Tibial nerve (tissue), 4 donors: ENCODE measurements around the gene SV2A. TPM values are rescaled to one million over a fixed set of nuclear protein-coding genes. Genes with fewer than 3 reads are reported as not detected.

Experiments
- DNase-seq, 2 donors: peaks; one replicate each; pipeline ENCODE4 v3.0.0-alpha.2; 2019; ENCODE audit warnings: low spot score in 2 of 2
- H3K27ac ChIP-seq, 4 donors: fragments of 200-600 bp; sonication (generic) in 3 of 4; one replicate each; pipeline ENCODE4 v1.5.1; 2017 to 2019; ENCODE audit warnings: mild to moderate bottlenecking in 1 of 4
- H3K27me3 ChIP-seq, 2 donors: fragments of 200-600 bp; sonication (generic) in 1 of 2; one replicate each; pipeline versions ENCODE4 v1.5.1 to v1.6.0; 2017 to 2019
- H3K36me3 ChIP-seq, 3 donors: fragments of 200-600 bp; sonication (generic); one replicate each; pipeline ENCODE4 v1.5.1; 2018 to 2019
- H3K4me1 ChIP-seq, 4 donors: fragments of 200-600 bp; sonication (generic) in 3 of 4; one replicate each; pipeline ENCODE4 v1.5.1; 2017 to 2019
- H3K4me3 ChIP-seq, 4 donors: fragments of 200-600 bp; sonication (generic) in 3 of 4; one replicate each; pipeline ENCODE4 v1.5.1; 2017 to 2019; ENCODE audit warnings: mild to moderate bottlenecking in 1 of 4, moderate library complexity in 1 of 4
- H3K9me3 ChIP-seq, 4 donors: fragments of 200-600 bp; sonication (generic) in 3 of 4; one replicate each; pipeline ENCODE4 v1.5.1; 2017 to 2019
- EP300 ChIP-seq, 2 donors: sonication (generic); formaldehyde crosslinking; IDR thresholded peaks; one replicate each; pipeline ENCODE4 v1.6.1; 2017; ENCODE audit warnings: antibody characterized with exemption in 2 of 2, mild to moderate bottlenecking in 1 of 2
- POLR2A ChIP-seq, 2 donors: fragments of 450-650 bp; IDR thresholded peaks; one replicate each; pipeline ENCODE4 v1.6.1; 2017; ENCODE audit warnings: antibody characterized with exemption in 2 of 2, mild to moderate bottlenecking in 2 of 2, moderate library complexity in 2 of 2
- WGBS, 2 donors: methylation state at CpG; one replicate each; pipeline ENCODE4 v1.1.5; 2018; 5-methylcytosine and 5-hydroxymethylcytosine counted together
- total RNA-seq, 4 donors: library from RNA; depleted of rRNA; stranded (reverse); fragments of >200 nt; gene quantifications; one replicate each; pipeline ENCODE4 v1.1.0, GENCODE V29; 2016
- TF ChIP-seq, protein P1 (sequence below), 5 experiments: fragments of 200-600 bp in 3 of 5; fragments of 450-650 bp in 2 of 5; sonication (generic) in 3 of 5; IDR thresholded peaks; one replicate each; pipeline ENCODE4 v1.5.1; 2016 to 2019; ENCODE audit warnings: antibody characterized with exemption in 5 of 5, mild to moderate bottlenecking in 3 of 5, moderate library complexity in 2 of 5

Gene SV2A
- total RNA-seq, 4 donors from 2014 or later: 0.66 to 2.7 (median 1.8) TPM

DNA sequence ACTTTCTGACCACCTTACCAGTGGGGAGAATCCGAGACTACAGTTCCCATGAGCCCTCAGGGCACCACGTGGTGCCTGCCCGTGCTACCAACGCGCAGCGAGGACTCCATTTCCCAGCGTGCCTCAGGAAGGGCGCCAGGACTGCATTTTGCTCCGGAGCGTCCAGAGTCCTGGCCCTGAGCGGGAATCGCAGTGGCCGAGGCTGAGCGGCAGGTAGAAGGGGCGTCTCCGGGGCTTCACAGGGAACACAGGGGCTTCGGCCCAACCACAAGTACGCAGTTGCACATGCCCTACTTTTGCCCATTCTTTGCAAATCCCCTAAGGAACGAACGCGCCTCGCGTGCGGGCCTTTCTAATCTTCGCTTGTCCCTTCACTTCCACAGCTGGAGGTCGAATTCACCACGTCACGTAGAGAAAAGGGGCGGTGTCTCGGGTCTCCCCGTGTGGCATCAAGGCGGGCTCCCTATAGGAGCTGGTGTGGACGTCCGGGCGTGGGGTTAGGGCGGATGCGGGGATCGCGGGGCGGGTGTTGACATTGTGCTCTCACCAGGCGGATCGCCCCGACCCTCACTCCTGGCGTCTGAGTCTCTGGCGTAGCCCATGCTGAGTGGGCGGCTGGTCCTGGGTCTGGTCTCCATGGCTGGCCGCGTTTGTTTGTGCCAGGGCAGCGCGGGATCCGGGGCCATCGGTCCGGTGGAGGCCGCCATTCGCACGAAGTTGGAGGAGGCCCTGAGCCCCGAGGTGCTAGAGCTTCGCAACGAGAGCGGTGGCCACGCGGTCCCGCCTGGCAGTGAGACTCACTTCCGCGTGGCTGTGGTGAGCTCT, 18.0 kb downstream of the SV2A start, which contains the start of gene BOLA1:
Gene BOLA1, plus strand, starts transcription at position 109 of the 825 bp plus-strand sequence. Its CDS starts 492 bp downstream, at position 601.
- DNase-seq: peak; percentile 83 to 88
- Histone ChIP-seq H3K4me1 (peaks cover 0 to 12% (median 2%) of the 10 kb centered on the region in 4 donors), H3K27me3 (no peaks in the 10 kb centered on the region), H3K36me3 (no peaks in the 10 kb centered on the region), H3K9me3 (no peaks in the 10 kb centered on the region), H3K4me3 (peak within 1 kb of the TSS; percentile 45 to 73 (median 60)), H3K27ac (peak within 1 kb of the TSS; percentile 60 to 89 (median 84))
- peak; percentile 79 to 89 for TF ChIP-seq POLR2A (IDR thresholded peaks at IDR 0.05)
- TF ChIP-seq EP300 (IDR thresholded peaks at IDR 0.05): peak; percentile 77 to 98
- TF ChIP-seq, protein P1, sequence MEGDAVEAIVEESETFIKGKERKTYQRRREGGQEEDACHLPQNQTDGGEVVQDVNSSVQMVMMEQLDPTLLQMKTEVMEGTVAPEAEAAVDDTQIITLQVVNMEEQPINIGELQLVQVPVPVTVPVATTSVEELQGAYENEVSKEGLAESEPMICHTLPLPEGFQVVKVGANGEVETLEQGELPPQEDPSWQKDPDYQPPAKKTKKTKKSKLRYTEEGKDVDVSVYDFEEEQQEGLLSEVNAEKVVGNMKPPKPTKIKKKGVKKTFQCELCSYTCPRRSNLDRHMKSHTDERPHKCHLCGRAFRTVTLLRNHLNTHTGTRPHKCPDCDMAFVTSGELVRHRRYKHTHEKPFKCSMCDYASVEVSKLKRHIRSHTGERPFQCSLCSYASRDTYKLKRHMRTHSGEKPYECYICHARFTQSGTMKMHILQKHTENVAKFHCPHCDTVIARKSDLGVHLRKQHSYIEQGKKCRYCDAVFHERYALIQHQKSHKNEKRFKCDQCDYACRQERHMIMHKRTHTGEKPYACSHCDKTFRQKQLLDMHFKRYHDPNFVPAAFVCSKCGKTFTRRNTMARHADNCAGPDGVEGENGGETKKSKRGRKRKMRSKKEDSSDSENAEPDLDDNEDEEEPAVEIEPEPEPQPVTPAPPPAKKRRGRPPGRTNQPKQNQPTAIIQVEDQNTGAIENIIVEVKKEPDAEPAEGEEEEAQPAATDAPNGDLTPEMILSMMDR (IDR thresholded peaks at IDR 0.05): peak in 2 of 5 experiments; percentile 26 to 32
- 1% methylated on average over 14 to 34 of the region's 65 CpGs for WGBS, 2 donors

DNA sequence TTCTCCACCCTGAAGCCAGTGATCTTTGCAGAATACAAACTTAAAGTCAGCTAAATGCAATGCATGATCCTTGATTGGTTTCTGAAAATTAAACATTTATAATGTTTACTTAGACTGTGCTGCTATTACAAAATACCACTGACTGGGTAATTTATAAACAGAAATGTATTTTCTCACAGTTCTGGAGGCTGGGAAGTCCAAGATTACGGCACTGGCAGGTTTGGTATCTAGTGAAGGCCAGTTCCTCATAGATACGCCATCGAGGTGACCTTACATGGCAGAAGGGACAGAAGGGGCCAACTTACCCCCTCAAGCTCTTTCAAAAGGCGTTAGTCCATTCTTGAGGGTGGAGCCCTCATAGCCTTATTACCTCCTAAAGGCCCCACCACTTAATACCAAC, 21.1 kb downstream of the SV2A start:
- TF ChIP-seq EP300 (IDR thresholded peaks at IDR 0.05): no peak
- TF ChIP-seq POLR2A (IDR thresholded peaks at IDR 0.05): no peak
- TF ChIP-seq, protein P1 (IDR thresholded peaks at IDR 0.05): no peak
- no peaks in the 10 kb centered on the region for H3K36me3 ChIP-seq
- no peaks in the 10 kb centered on the region for H3K9me3 ChIP-seq
- no peak overlapping the region for H3K27ac ChIP-seq
- H3K4me3 ChIP-seq: no peak overlapping the region
- WGBS, 2 donors: 90% methylated on average over 4 of the region's 4 CpGs
- H3K4me1 ChIP-seq: peaks cover 0 to 12% (median 2%) of the 10 kb centered on the region in 4 donors
- no peak for DNase-seq
- H3K27me3 ChIP-seq: no peaks in the 10 kb centered on the region

DNA sequence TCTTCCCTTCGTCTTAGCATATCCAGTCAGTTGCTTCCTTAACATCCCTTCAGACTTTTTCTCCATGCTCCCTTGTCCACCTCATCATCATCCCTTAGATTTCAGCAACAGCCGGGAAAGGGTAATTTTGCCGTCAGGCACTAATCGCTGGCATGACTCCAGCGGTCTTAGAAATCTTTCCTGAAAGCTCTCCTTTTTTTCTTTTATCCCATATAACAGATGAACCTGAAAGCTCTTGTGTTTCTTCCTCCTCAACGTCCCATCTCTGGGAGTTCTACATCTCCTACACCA, 28.7 kb downstream of the SV2A start:
- no peak for TF ChIP-seq POLR2A (IDR thresholded peaks at IDR 0.05)
- TF ChIP-seq, protein P1 (IDR thresholded peaks at IDR 0.05): no peak
- TF ChIP-seq EP300 (IDR thresholded peaks at IDR 0.05): no peak
- peak overlapping the region; percentile 41 to 83 (median 68) for H3K4me3 ChIP-seq
- H3K4me1 ChIP-seq: peaks cover 0 to 22% (median 12%) of the 10 kb centered on the region in 4 donors
- H3K27ac ChIP-seq: peak overlapping the region; percentile 95 to 100 (median 100)
- no peaks in the 10 kb centered on the region for H3K27me3 ChIP-seq
- DNase-seq: peak in 1 of 2 donors; percentile 34
- WGBS, 2 donors: 14 to 17% methylated on average over 6 of the region's 6 CpGs
- H3K36me3 ChIP-seq: no peaks in the 10 kb centered on the region
- no peaks in the 10 kb centered on the region for H3K9me3 ChIP-seq

DNA sequence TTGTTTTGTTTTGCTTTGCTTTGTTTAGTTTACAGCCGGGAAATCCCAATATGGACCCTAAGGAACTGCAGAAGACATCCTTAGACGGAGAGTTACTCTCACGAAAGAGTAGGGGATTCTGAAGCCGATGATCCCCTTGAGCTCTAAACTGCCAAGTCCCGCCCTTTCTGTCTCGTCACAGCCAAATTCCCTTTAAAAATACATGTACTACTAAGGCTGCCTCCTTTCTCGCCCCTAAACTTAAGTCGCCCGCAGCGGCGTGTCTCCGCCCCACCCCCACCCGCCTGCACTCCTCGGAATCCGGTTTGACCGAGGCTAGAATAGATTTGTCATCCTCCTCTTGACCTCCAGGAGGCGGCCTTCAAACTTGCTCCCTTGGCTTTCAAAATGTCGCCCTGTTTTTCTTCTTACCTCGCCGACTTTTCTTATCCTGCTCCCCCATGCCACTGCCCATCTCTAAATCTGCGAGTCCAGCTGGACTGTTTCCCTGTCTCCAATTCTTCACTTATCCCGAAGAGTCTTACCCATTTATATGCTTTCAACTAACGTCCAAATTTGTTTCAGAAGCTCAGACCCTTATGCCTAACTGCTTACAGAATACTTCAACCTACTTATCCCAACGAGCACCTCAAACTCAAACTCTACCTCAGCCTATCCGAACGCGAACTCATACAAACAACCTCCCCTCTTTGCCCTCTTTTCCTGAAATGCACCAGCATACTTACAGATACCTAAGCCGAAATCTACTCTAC, 29.2 kb downstream of the SV2A start:
- no peaks in the 10 kb centered on the region for H3K36me3 ChIP-seq
- peak overlapping the region; percentile 95 to 100 (median 100) for H3K27ac ChIP-seq
- H3K9me3 ChIP-seq: no peaks in the 10 kb centered on the region
- peak; percentile 68 to 80 for DNase-seq
- WGBS, 2 donors: 2% methylated on average over 28 of the region's 28 CpGs
- H3K27me3 ChIP-seq: no peaks in the 10 kb centered on the region
- TF ChIP-seq POLR2A (IDR thresholded peaks at IDR 0.05): no peak
- TF ChIP-seq, protein P1 (IDR thresholded peaks at IDR 0.05): peak; percentile 45 to 75 (median 67)
- peaks cover 0 to 26% (median 14%) of the 10 kb centered on the region in 4 donors for H3K4me1 ChIP-seq
- H3K4me3 ChIP-seq: peak overlapping the region; percentile 41 to 83 (median 68)
